Neuronal stem cell (in vitro differentiated cells): ENCODE measurements around the gene COLEC11.

Source experiments
- DNase-seq: peaks from one replicate; pipeline ENCODE4 v3.0.0-alpha.2; 2013; ENCODE audit warnings: low spot score
- H2AFZ ChIP-seq: one replicate; pipeline ENCODE4 v1.6.1; 2013; ENCODE audit warnings: mild to moderate bottlenecking, low read length, inconsistent platforms
- H2AK5ac ChIP-seq: 2 replicates; pipeline ENCODE4 v1.6.1; 2013; ENCODE audit warnings: low read depth, mild to moderate bottlenecking, inconsistent platforms, low read length, moderate library complexity, mixed read lengths
- H2BK120ac ChIP-seq: 2 replicates; pipeline ENCODE4 v1.6.1; 2013; ENCODE audit warnings: low read depth, mild to moderate bottlenecking, inconsistent platforms, low read length, moderate library complexity, mixed read lengths
- H2BK12ac ChIP-seq: one replicate; pipeline ENCODE4 v1.6.1; 2013; ENCODE audit warnings: low read length, inconsistent platforms
- H2BK15ac ChIP-seq: 2 replicates; pipeline ENCODE4 v1.6.1; 2013; ENCODE audit warnings: mild to moderate bottlenecking, low read length, inconsistent platforms, mixed read lengths
- H2BK5ac ChIP-seq: one replicate; pipeline ENCODE4 v1.6.1; 2013; ENCODE audit warnings: inconsistent platforms, mild to moderate bottlenecking, low read length, moderate library complexity
- H3K14ac ChIP-seq: one replicate; pipeline ENCODE4 v1.6.1; 2013; ENCODE audit warnings: low read length, inconsistent platforms
- H3K18ac ChIP-seq: 2 replicates; pipeline ENCODE4 v1.6.1; 2013; ENCODE audit warnings: low read length, inconsistent platforms
- H3K23ac ChIP-seq: 2 replicates; pipeline ENCODE4 v1.6.1; 2013; ENCODE audit warnings: low read depth, mild to moderate bottlenecking, mixed read lengths, low read length, inconsistent platforms; ENCODE audit not compliant: poor library complexity
- H3K27ac ChIP-seq: replicated peaks from 3 replicates; pipeline ENCODE4 v1.5.1; 2013; ENCODE audit warnings: low read length, inconsistent platforms
- H3K27me3 ChIP-seq, 3 experiments: 2 replicates each; pipeline ENCODE4 v1.6.1; 2013; ENCODE audit warnings: low read length in 3 of 3, mild to moderate bottlenecking in 2 of 3, inconsistent platforms in 1 of 3, low read depth in 1 of 3, mixed read lengths in 1 of 3, moderate library complexity in 1 of 3; ENCODE audit not compliant: control insufficient read depth in 3 of 3, insufficient read depth in 3 of 3
- H3K36me3 ChIP-seq, 2 donors: replicated peaks in 1 of 2; 2 replicates each; pipeline ENCODE4 v1.6.1; 2013; ENCODE audit warnings: low read length in 2 of 2; ENCODE audit not compliant: control insufficient read depth in 2 of 2, insufficient read depth in 2 of 2
- H3K4ac ChIP-seq: 2 replicates; pipeline ENCODE4 v1.6.1; 2013; ENCODE audit warnings: inconsistent platforms, mild to moderate bottlenecking, low read length, moderate library complexity
- H3K4me1 ChIP-seq, 2 donors: 1 replicate in 1 of 2; 2 replicates in 1 of 2; pipeline ENCODE4 v1.6.1; 2013; ENCODE audit warnings: low read length in 2 of 2, low read depth in 1 of 2; ENCODE audit not compliant: control insufficient read depth in 2 of 2, insufficient read depth in 1 of 2
- H3K4me2 ChIP-seq: one replicate; pipeline ENCODE4 v1.6.1; 2013; ENCODE audit warnings: mild to moderate bottlenecking, low read length, inconsistent platforms; ENCODE audit not compliant: insufficient read depth, poor library complexity, severe bottlenecking
- H3K4me3 ChIP-seq, 2 donors: 2 replicates each; pipeline ENCODE4 v1.5.1; 2013; ENCODE audit warnings: low read length in 2 of 2, mild to moderate bottlenecking in 2 of 2, inconsistent platforms in 1 of 2, moderate library complexity in 1 of 2
- H3K79me1 ChIP-seq: one replicate; pipeline ENCODE4 v1.6.1; 2013; ENCODE audit warnings: low read depth, mild to moderate bottlenecking, inconsistent platforms, low read length, moderate library complexity
- H3K9ac ChIP-seq: one replicate; pipeline ENCODE4 v1.6.1; 2013; ENCODE audit warnings: mild to moderate bottlenecking, low read depth, low read length, inconsistent platforms; ENCODE audit not compliant: poor library complexity
- H3K9me3 ChIP-seq, 2 donors: replicated peaks in 1 of 2; 2 replicates each; pipeline versions ENCODE3 to v1.6.1; 2013; ENCODE audit warnings: low read length in 2 of 2, mild to moderate bottlenecking in 2 of 2, inconsistent platforms in 1 of 2, low read depth in 1 of 2, mixed read lengths in 1 of 2, moderate library complexity in 1 of 2; ENCODE audit not compliant: control insufficient read depth in 2 of 2, insufficient read depth in 1 of 2
- H4K8ac ChIP-seq: one replicate; pipeline ENCODE4 v1.6.1; 2013; ENCODE audit warnings: low read depth, mild to moderate bottlenecking, inconsistent platforms, low read length, moderate library complexity
- H4K91ac ChIP-seq: one replicate; pipeline ENCODE4 v1.6.1; 2013; ENCODE audit warnings: low read length, low read depth, mild to moderate bottlenecking, inconsistent platforms; ENCODE audit not compliant: poor library complexity
- WGBS, 2 donors: extraction: QIAGEN DNeasy Blood & Tissue Kit; methylation state at CpG; one replicate each; pipeline ENCODE4 v1.1.7; 2013; ENCODE audit warnings: missing lambda C conversion rate in 2 of 2, mixed read lengths in 1 of 2; ENCODE audit not compliant: insufficient read length in 2 of 2, insufficient replicate concordance in 1 of 2; ENCODE audit errors: extremely low coverage in 2 of 2; 5-methylcytosine and 5-hydroxymethylcytosine counted together

COLEC11 gene

DNA sequence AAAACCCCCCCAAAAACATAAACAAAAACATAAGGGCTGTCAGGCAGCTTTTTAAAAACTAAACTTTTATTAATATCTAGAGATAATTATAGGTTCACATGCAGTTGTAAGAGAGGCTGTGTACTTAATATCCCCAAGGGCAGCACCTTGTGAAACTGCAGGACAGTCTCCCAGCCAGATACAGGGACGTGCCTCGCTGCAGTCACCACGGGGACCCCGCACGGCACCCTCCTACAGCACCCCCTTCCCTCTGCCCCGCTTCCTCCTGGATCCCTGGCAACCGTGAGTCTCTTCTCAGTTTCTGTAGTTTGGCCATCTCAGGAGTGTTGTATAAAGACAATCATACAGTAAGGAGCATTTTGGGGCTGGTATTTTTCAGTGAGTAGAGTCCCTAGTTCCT, 6.8 kb upstream of the COLEC11 start:
- whole genome bisulfite sequencing, 2 donors, result no CpG with 5 or more reads among the region's 7 CpGs
- H3K23ac ChIP-seq, result no peak overlapping the region

DNA sequence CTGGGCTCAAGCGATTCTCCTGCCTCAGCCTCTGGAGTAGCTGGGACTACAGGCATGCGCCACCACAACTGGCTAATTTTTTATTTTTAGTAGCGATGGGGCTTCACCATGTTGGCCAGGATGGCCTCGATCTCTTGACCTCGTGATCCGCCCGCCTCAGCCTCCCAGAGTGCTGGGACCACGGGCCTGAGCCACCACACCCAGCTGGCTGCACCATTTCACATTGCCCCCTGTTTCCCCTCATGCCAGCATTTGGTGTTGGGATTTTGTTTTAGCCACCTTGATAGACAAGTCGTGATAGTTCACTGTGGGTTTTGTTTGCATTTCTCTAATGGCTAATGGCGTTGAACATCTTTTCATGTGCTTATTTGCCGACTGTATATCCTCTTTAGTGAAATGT, 5.8 kb upstream of the COLEC11 start:
- Histone ChIP-seq H3K4ac (no peak overlapping the region), H3K27me3 (no peaks in the 10 kb centered on the region), H3K4me3 (no peak overlapping the region), H3K79me1 (no peaks in the 10 kb centered on the region), H3K23ac (no peak overlapping the region), H3K18ac (no peak overlapping the region), H3K9ac (no peak overlapping the region), H2BK5ac (no peak overlapping the region), H3K14ac (no peak overlapping the region), H2BK12ac (no peak overlapping the region), H2AK5ac (no peak overlapping the region), H3K4me1 (no peaks in the 10 kb centered on the region), H4K8ac (no peak overlapping the region), H2BK120ac (no peak overlapping the region), H3K4me2 (no peak overlapping the region), H3K36me3 (peaks cover 9 to 16% of the 10 kb centered on the region in 2 donors), H3K9me3 (no peaks in the 10 kb centered on the region), H2BK15ac (no peak overlapping the region), H2AFZ (no peak overlapping the region), H4K91ac (no peak overlapping the region), H3K27ac (no peak overlapping the region)
- DNase-seq, result no peak
- no CpG with 5 or more reads among the region's 11 CpGs for WGBS, 2 donors

More for the DNA sequence above, 6.8 kb upstream of the COLEC11 start:
- no peaks in the 10 kb centered on the region for H3K27me3 ChIP-seq
- H4K8ac ChIP-seq, result no peak overlapping the region
- H3K4me3 ChIP-seq, result no peak overlapping the region
- H3K4me2 ChIP-seq, result no peak overlapping the region
- no peak for DNase-seq
- H3K4me1 ChIP-seq, result no peaks in the 10 kb centered on the region
- no peak overlapping the region for H2BK5ac ChIP-seq
- H3K9ac ChIP-seq, result no peak overlapping the region
- peaks cover 13 to 26% of the 10 kb centered on the region in 2 donors for H3K36me3 ChIP-seq
- no peak overlapping the region for H2BK120ac ChIP-seq
- H3K9me3 ChIP-seq, result no peaks in the 10 kb centered on the region
- H3K4ac ChIP-seq, result no peak overlapping the region
- no peak overlapping the region for H2BK15ac ChIP-seq
- no peak overlapping the region for H2BK12ac ChIP-seq
- no peak overlapping the region for H2AFZ ChIP-seq
- H4K91ac ChIP-seq, result no peak overlapping the region
- H3K79me1 ChIP-seq, result no peaks in the 10 kb centered on the region
- no peak overlapping the region for H3K27ac ChIP-seq
- H3K18ac ChIP-seq, result no peak overlapping the region
- no peak overlapping the region for H3K14ac ChIP-seq
- H2AK5ac ChIP-seq, result no peak overlapping the region

DNA sequence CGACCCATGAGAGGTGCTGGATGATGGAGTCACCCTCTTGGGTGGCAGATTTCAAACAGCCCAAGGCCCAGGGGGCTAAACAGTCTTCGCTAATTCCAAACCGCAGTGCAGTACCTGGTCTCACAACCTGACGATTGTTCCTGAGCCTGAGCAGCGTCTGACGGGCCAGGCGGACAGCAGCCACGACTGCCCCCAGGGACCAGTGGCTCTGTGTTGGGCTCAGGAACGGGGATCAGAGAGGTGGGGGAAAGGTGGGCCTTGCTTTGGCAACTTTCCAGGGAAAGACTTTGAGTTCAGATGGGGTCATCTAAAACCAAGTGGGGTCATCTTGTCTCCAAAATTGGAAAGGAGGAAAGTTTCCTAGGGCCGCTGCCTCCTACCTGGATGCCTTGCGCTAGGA, 492 bp downstream of the COLEC11 start:
- Histone ChIP-seq H3K36me3 (no peaks in the 10 kb centered on the region), H2BK15ac (no peak overlapping the region), H2BK120ac (no peak overlapping the region), H3K18ac (no peak overlapping the region), H2BK12ac (no peak overlapping the region), H3K23ac (no peak overlapping the region), H3K4me1 (peaks cover 0 to 7% of the 10 kb centered on the region in 2 donors), H3K27me3 (no peaks in the 10 kb centered on the region), H3K9me3 (no peaks in the 10 kb centered on the region), H2AK5ac (no peak overlapping the region), H3K14ac (no peak overlapping the region), H3K4me3 (no peak overlapping the region), H2AFZ (no peak overlapping the region), H2BK5ac (no peak overlapping the region), H3K79me1 (no peaks in the 10 kb centered on the region), H4K91ac (no peak overlapping the region), H3K9ac (no peak overlapping the region), H3K4ac (no peak overlapping the region), H4K8ac (no peak overlapping the region), H3K27ac (no peak overlapping the region), H3K4me2 (no peak overlapping the region)
- no peak for DNase-seq
- no CpG with 5 or more reads among the region's 11 CpGs for WGBS, 2 donors

DNA sequence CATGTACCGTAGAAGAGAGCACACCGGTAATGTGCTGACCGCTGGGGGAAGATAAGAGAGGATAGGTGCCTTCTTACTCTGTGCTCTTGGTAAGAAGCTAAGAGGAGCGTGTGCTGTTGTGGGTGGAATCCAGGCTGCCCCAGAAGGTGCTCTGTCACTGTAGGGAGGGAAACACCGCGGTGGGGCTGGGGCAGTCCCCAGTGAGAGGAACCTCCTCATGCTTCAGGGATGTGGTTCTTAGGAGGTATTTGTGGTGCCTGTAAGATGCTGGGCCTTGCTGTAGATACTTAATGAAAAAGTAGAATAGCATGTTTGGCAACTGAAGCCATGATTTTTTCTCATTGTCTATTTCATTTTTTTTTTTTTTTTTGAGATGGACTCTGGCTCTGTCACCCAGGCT, 1.1 kb downstream of the COLEC11 start:
- H2AFZ ChIP-seq, result no peak overlapping the region
- no peak overlapping the region for H2BK15ac ChIP-seq
- no peak overlapping the region for H3K18ac ChIP-seq
- no peak overlapping the region for H3K27ac ChIP-seq
- WGBS, 2 donors, result no CpG with 5 or more reads among the region's 6 CpGs
- no peak overlapping the region for H3K23ac ChIP-seq
- no peak overlapping the region for H2BK12ac ChIP-seq
- no peak overlapping the region for H4K91ac ChIP-seq
- H3K36me3 ChIP-seq, result no peaks in the 10 kb centered on the region
- no peaks in the 10 kb centered on the region for H3K79me1 ChIP-seq
- no peak overlapping the region for H3K9ac ChIP-seq
- no peak overlapping the region for H2BK120ac ChIP-seq
- no peak overlapping the region for H4K8ac ChIP-seq
- H3K14ac ChIP-seq, result no peak overlapping the region
- H3K4me2 ChIP-seq, result no peak overlapping the region
- H3K27me3 ChIP-seq, result no peaks in the 10 kb centered on the region
- H2AK5ac ChIP-seq, result no peak overlapping the region
- H3K4me3 ChIP-seq, result no peak overlapping the region
- no peaks in the 10 kb centered on the region for H3K9me3 ChIP-seq
- DNase-seq, result no peak
- H2BK5ac ChIP-seq, result no peak overlapping the region
- no peak overlapping the region for H3K4ac ChIP-seq
- peaks cover 0 to 7% of the 10 kb centered on the region in 2 donors for H3K4me1 ChIP-seq
